ENCODE results near the gene SDF4. TPM values are rescaled to one million over a fixed set of nuclear protein-coding genes. Genes with fewer than 3 reads are reported as not detected.
"Not testable (repeated sequence)": the region's sequence is repeated elsewhere in the genome, so short reads cannot be mapped to it uniquely, and the experiment has no call there.

SDF4 gene
- total RNA-seq, 2 experiments from 2014 or later, result 81.5 to 87.5 TPM

GRCh38 chr1:1198423-1199140 is 33.2 kb downstream of the SDF4 start:
- CTCF ChIA-PET, result interaction anchor here (1.1 to 2.5 kb wide), 2 partner anchors 10 to 76 kb away, joined by 3 to 8 read pairs; no protein-coding TSS in a partner anchor

GRCh38 chr1:1197551-1198422 is 34.0 kb downstream of the SDF4 start:
- TF ChIP-seq CTCF (IDR thresholded peaks at IDR 0.05), result no peak
- no peak for ATAC-seq
- ChIA-PET POLR2A (interaction anchor here (1.0 kb wide), 1 partner anchor 28 kb away, joined by 3 read pairs; no protein-coding TSS in a partner anchor), CTCF (interaction anchor here (1.1 kb wide), 1 partner anchor 11 kb away, joined by 3 read pairs; no protein-coding TSS in a partner anchor)
- Mint-ChIP-seq H3K36me3 (ENCODE audit: low read depth) (peaks cover 4% of the 10 kb centered on the region), H3K9me3 (peaks cover 10% of the 10 kb centered on the region), H3K4me1 (ENCODE audit: low read depth) (peaks cover 14% of the 10 kb centered on the region), H3K27me3 (no peaks in the 10 kb centered on the region), H3K27ac (no peak overlapping the region), H3K4me3 (no peak overlapping the region)
- DNase-seq, result no peak
- intact Hi-C loops (cut with micrococcal nuclease), result no loop called here

More at GRCh38 chr1:1198423-1199140, 33.2 kb downstream of the SDF4 start:
- Mint-ChIP-seq H3K4me1 (ENCODE audit: low read depth) (peaks cover 14% of the 10 kb centered on the region), H3K36me3 (ENCODE audit: low read depth) (peaks cover 4% of the 10 kb centered on the region), H3K27me3 (no peaks in the 10 kb centered on the region), H3K4me3 (no peak overlapping the region), H3K27ac (no peak overlapping the region), H3K9me3 (peaks cover 10% of the 10 kb centered on the region)
- no peak for TF ChIP-seq CTCF (IDR thresholded peaks at IDR 0.05)
- ATAC-seq, result no peak
- no peak for DNase-seq
- POLR2A ChIA-PET, result interaction anchor here (1.0 to 1.2 kb wide), 3 partner anchors 9 to 57 kb away, joined by 3 read pairs; no protein-coding TSS in a partner anchor
- intact Hi-C loops (cut with micrococcal nuclease), result no loop called here

GRCh38 chr1:1197188-1197500 is 34.7 kb downstream of the SDF4 start:
- H3K4me3 Mint-ChIP-seq, result no peak overlapping the region
- peaks cover 4% of the 10 kb centered on the region for H3K36me3 Mint-ChIP-seq (ENCODE audit: low read depth)
- no peak overlapping the region for H3K27ac Mint-ChIP-seq
- intact Hi-C loops (cut with micrococcal nuclease), result no loop called here
- H3K9me3 Mint-ChIP-seq, result peaks cover 11% of the 10 kb centered on the region
- no peak for TF ChIP-seq CTCF (IDR thresholded peaks at IDR 0.05)
- POLR2A ChIA-PET, result no interaction called here
- no peak for DNase-seq
- ATAC-seq, result no peak
- H3K27me3 Mint-ChIP-seq, result no peaks in the 10 kb centered on the region
- CTCF ChIA-PET, result no interaction called here
- peaks cover 14% of the 10 kb centered on the region for H3K4me1 Mint-ChIP-seq (ENCODE audit: low read depth)

GRCh38 chr1:1196431-1197187 is 35.2 kb downstream of the SDF4 start:
- CTCF ChIA-PET, result no interaction called here
- intact Hi-C loops (cut with micrococcal nuclease), result no loop called here
- POLR2A ChIA-PET, result interaction anchor here (1.0 to 2.1 kb wide), 6 partner anchors 8 to 25 kb away, joined by 3 to 6 read pairs (median 4); no protein-coding TSS in a partner anchor
- Mint-ChIP-seq H3K9me3 (peaks cover 16% of the 10 kb centered on the region), H3K27me3 (no peaks in the 10 kb centered on the region), H3K4me3 (no peak overlapping the region), H3K4me1 (ENCODE audit: low read depth) (peaks cover 14% of the 10 kb centered on the region), H3K27ac (no peak overlapping the region), H3K36me3 (ENCODE audit: low read depth) (peaks cover 4% of the 10 kb centered on the region)
- no peak for TF ChIP-seq CTCF (IDR thresholded peaks at IDR 0.05)
- ATAC-seq (no peak), DNase-seq (no peak)

- H3K27ac Mint-ChIP-seq; H3K4me3 Mint-ChIP-seq; H3K36me3 Mint-ChIP-seq (ENCODE audit: low read depth); intact Hi-C loops (cut with micrococcal nuclease); DNase-seq; ATAC-seq; H3K27me3 Mint-ChIP-seq; CTCF ChIA-PET: not testable (repeated sequence)
- H3K9me3 Mint-ChIP-seq, result peaks cover 16% of the 10 kb centered on the region
- H3K4me1 Mint-ChIP-seq (ENCODE audit: low read depth), result peaks cover 14% of the 10 kb centered on the region
- POLR2A ChIA-PET, result interaction anchor here (1.0 to 2.1 kb wide), 6 partner anchors 9 to 24 kb away, joined by 3 to 6 read pairs (median 4); no protein-coding TSS in a partner anchor
These were observed 36.1 kb downstream of the SDF4 start for GRCh38 chr1:1195726-1196125.

Data from activated CD8-positive, alpha-beta T cell treated with anti-CD3 and anti-CD28 coated beads for 36 hours (primary cell).